ENCODE data around the gene ARL14. TPM values are rescaled to one million over a fixed set of nuclear protein-coding genes. Genes with fewer than 3 reads are reported as not detected.

ARL14 gene
- polyA plus RNA-seq, result 1 to 10 TPM in 2 of 3 donors, under 1 TPM in 1; 0.45 to 7.8 (median 3.3) TPM

DNA sequence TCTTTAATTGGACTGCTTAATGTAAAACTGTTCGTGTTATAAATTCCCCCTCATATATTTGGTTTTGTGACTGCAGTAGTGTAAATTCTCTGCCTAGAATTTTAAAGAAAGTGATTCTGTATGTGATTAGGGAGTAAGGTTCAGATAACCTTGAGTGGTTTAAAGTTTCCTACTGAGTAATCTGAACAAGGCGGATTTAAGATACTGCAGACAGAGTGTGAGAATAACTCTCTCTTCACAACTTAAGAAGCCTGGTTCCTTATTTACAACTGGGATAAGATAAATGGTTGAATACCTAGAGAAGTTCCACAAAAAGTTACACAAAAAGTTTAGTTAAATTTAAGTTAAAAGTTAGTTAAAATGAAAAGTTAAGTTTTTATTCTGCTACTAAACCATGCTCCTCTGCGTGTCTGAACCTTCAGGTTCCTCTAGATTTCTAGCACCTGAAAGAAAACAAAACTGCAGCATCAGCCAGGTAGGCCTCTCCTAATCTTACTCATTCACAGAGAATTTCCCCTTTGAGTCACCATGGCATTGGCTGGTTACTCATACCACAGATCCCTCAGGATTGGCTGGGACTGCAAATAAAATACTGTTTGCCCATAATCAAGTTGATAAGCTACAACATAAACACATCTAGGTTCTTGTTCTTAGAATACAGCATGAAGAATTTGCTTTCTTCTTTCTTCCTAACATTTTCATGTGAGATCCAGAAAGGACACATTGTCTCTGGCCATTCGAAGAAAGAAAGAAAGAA is at the start of gene ARL14:
ARL14 (plus strand) TSS at position 614 of the 757 bp plus-strand sequence. CDS start 187 bp downstream, outside the sequence.
- no peak within 1 kb of the TSS for H3K27ac ChIP-seq (ENCODE audit: low read depth, low read length)
- WGBS, 3 donors, result 58 to 91% (median 86%) methylated on average over 4 of the region's 4 CpGs

DNA sequence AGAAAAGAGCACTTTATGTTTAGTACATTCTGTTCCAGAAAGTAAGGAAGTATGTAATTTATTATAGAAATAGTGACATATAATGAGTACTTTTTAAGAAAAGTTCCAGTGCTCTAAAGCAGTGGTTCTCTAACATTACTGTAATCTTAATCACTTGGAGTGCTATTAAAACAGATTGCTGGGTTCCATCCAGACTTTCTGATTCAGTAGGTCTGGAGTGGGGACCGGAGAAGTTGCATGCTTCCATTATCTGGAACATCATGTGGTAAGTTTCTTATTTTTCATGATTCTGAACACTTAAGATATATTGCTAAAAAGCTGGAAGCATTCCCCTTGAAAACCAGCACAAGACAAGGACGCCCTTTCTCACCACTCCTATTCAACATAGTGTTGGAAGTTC is 47.5 kb upstream of the ARL14 start:
- H3K27ac ChIP-seq (ENCODE audit: low read depth, low read length), result no peak overlapping the region
- 78 to 87% (median 82%) methylated on average over 2 of the region's 2 CpGs for whole genome bisulfite sequencing, 3 donors

DNA sequence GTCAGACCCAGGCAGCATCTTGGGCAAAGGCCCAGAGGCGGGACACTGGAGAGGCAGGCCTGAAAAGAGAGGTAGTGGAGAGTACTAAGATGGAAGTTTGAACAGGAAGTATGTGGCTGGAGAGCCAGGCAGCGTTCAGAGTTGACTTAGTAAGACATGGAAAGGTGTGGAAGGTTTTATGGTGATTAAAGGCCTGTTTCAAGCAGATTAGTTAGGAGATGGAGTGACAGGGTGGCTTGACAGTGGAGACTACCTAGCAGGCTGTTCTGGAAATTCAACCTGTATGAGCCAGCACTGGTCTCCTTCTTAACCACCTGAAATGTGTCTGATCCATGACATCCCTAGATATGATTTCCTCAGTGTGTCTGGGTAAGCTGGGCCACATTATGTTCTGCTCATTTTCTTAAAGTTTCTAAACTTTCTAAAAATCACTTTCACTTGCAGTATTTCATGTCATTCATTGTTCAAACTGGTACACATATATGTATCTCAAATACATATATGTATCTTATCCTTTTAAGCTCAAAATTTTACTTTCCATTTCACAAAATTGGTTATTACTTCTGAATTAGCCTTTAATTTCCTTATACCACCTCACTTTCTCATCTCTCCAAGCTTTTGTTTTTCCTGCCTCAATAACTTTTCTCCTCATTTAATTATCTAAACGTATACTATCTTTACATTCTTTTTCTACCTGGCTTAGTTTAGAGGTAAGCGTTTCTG is 43.4 kb upstream of the ARL14 start:
- 66 to 78% (median 66%) methylated on average over 4 of the region's 4 CpGs for WGBS, 3 donors

DNA sequence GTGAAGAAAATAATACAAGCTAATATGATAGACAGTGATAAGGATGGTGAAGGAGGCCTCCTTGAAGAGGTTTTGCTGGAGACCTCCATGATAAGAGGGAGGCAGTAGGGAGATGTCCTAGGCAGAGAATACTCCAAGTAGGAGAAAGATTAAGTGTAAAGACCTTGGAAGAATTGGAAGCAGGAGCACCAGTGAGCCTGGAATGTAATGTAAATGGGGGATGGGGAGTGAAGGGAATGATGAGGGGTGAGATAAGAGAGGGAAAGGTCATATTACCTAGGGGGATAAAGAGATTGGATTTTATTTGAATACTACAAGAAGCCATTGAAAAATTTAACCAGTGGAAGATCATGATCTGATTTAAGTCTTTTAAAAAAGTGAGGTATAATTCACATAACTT is 41.7 kb upstream of the ARL14 start:
- H3K27ac ChIP-seq (ENCODE audit: low read depth, low read length), result no peak overlapping the region

More for the DNA sequence above, 43.4 kb upstream of the ARL14 start:
- no peak overlapping the region for H3K27ac ChIP-seq (ENCODE audit: low read depth, low read length)

DNA sequence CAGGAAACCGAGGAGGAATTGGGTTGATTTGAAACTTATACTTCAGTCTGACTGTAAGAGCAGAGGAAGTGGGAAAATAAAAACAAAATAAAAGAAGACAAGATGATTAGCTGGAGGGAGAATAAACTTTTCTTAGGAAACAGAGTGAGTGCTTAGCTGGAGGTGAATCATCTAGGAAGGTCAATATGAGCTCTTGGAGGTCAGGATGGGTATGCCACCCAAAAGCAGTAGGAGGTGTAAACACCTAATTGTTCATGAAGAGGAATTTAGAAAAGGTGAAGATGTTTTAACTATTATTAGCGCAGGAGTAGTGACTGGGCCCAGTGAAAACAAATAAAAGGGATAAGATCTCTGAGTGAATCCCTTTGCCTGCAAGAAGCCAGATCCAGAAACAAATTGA is 39.9 kb upstream of the ARL14 start:
- no peak overlapping the region for H3K27ac ChIP-seq (ENCODE audit: low read depth, low read length)
- WGBS, 3 donors, result 82 to 89% (median 84%) methylated on average over 2 of the region's 2 CpGs

DNA sequence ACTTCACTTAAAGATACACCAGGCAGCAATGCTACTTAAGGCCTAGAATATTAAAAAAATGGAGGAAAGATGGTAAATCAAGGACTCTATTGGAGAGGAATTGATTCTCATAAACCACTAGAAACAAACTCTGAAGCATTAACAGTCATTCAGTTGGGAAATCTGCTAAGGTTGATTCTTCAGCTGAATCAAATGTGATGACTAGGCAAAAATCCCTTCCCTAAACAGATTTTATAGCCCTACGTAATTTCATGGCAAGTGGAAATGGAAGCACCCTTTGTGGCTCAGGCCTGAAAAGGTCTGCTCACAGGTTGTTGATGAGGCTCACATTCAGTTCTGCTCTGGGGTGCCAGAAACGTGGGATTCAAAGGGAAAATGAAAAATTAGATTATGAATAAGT is 38.8 kb upstream of the ARL14 start:
- 43 to 67% (median 50%) methylated on average over 2 of the region's 2 CpGs for WGBS, 3 donors
- H3K27ac ChIP-seq (ENCODE audit: low read depth, low read length), result no peak overlapping the region

DNA sequence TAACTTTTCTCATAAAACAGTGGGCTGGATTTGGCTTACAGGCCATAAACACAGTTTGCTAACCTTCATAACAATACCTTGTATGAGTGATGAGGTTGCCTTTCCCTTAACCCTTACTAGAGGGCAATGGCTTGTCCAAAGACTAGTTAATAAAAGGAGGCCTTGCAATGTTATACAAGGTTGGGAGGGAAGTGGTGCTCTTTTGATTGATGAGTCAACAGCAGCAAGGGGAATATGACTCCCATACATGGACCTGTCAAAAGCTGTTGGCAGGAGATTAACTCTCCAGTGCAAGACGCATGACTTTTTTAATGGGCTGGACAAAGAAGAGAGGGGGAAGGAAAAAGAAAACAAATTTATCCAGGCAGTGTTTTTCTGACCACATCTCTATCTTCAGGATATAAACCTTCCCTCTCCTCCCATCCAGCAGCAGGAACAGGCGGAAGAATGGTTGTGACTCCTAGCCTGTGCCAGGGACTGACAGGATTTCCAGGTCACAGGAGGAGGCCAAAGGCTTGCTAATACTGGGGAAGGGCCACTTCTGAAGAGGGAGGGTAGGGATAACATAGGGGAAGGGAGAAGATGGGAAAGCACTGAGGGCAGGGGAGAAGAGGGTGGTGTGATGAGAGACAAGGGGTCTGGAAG is 35.2 kb upstream of the ARL14 start:
- H3K27ac ChIP-seq (ENCODE audit: low read depth, low read length), result no peak overlapping the region
- whole genome bisulfite sequencing, 3 donors, result 63 to 65% (median 63%) methylated on average over 2 of the region's 2 CpGs

DNA sequence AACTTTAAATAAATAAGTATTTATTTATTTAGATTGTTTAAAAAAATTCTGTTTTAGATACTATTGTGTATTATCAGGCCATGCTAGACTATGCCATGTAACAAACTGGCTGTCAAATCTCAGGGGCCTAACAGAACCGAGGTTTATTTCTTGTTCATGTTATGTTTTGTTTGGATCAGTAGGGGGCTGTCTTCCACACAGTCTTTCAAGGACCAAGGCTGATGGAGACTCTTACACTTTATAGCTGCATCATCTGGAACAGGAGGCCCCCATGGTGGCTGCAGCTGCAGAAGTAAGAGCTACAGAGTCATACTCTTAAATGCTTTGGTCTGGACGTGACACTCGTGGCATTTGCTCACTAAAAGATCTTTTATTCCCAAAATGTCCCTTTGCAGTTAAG is 33.0 kb upstream of the ARL14 start:
- no peak overlapping the region for H3K27ac ChIP-seq (ENCODE audit: low read depth, low read length)
- WGBS, 3 donors, result 77 to 86% (median 86%) methylated on average over 3 of the region's 3 CpGs

DNA sequence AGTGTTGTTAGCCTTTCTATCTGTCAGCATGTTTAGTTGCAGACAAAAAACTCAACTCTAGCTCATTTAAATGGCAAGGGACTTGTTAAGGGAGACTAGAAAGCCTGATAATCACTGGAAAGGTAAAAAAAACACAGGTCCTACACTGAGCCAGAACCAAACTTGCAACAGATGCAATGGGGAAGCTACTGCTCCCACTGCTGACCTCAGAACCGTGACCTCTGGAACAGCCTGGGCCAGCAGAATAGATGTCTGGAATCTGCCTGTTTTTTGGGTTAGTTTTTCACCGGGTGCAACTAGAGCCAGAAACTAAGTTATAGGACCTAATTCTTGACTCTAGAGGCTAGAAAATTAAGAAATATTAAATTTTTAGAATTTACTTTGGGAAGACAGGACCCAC is 32.5 kb upstream of the ARL14 start:
- WGBS, 3 donors, result 70 to 90% (median 79%) methylated on average over 2 of the region's 2 CpGs

DNA sequence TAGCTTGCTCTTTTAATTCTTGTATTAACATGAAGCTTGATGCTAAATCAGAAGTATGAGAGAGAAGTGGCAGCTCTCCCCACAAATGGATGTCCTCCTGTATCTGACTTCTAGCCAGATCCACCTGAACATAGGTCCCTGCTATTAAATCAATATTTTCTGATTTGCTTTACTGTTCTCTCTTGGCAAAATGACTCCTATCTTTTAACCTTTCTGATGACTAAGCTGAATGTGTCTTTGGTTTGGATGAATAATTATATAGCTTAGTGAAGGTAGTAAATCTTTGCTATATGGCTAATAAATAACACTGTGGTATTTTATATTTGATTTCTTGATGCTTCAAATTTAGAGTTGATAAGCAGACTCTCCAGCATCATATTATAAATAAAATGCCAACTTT is 28.3 kb upstream of the ARL14 start:
- H3K27ac ChIP-seq (ENCODE audit: low read depth, low read length), result no peak overlapping the region

More for the DNA sequence above, 32.5 kb upstream of the ARL14 start:
- no peak overlapping the region for H3K27ac ChIP-seq (ENCODE audit: low read depth, low read length)

DNA sequence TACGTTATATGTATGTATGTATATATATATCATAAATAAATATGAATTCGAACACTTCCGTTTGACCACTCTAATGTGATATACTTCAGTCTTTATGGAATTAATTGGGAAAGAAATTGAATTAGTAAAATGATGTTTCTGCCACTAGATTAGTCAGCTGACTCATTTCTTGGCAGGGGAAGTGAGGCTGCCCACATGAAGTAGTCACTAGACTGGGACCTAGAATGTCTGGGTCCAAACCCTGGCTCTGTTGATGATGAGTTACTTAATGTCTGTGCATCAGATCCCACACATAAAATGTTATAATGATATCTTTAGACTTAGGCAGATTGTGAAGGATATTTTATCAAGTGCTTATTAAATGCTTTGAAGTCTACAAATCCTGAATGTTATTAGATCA is 27.4 kb upstream of the ARL14 start:
- no peak overlapping the region for H3K27ac ChIP-seq (ENCODE audit: low read depth, low read length)
- WGBS, 3 donors, result 93 to 96% (median 95%) methylated on average over 3 of the region's 3 CpGs

DNA sequence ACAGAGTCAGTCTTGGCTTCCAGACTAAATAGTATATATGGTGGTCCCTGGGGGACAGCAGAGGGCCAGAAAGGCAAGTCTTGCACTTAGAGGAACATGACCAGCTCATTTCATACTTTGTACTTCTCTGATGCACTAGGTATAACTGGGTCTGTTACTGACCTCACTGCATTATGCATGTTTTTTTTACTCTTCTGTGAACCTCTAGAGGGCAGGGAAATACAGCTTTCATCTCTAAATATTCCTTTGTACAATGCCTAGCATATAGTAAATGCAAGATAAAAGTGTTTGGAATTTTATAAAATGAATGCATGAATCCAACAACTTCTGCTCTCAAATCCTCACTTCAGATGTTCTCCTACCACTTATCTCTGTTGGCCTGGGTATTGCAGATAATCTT is 23.4 kb upstream of the ARL14 start:
- no peak overlapping the region for H3K27ac ChIP-seq (ENCODE audit: low read depth, low read length)

DNA sequence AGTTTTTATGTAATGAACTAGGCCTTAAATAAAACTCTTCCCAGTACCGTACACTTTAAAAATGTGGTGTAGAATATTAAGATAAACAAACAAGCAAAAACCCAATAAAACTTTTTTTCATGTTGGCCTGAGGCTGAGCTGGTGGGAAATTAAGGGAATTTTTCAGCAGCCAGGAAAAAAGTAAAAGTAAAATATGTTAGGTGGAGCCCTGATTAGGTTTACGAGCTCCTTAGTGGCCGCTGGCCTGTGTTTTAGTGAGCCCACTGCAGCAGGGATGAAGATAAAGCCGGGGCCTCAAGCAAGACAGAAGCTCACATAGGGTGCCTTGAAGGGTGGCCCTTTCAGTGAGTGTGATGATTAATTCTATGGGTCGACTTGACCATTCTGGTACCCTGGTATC is 16.1 kb upstream of the ARL14 start:
- no peak overlapping the region for H3K27ac ChIP-seq (ENCODE audit: low read depth, low read length)
- 65 to 79% (median 70%) methylated on average over 5 of the region's 5 CpGs for WGBS, 3 donors

DNA sequence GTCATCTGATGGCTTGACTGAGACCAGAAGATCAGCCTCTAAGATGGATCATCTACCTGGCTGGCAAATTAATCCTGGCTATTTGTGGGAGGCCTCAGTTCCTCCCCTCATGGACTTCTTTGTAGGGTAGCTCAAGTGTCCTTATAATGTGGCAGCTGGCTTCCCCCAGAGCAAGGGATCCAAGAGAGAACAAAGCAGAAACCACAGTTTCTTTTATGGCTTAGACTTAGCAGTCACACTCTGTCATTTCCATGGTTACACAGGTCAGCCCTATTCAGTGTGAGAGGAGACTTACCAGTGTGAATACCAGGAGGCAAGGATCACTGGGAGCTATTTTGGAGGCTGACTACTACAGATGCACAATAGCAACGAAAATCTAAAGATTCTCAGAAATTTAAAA is 15.3 kb upstream of the ARL14 start:
- no peak overlapping the region for H3K27ac ChIP-seq (ENCODE audit: low read depth, low read length)
- WGBS, 3 donors, result 49 to 76% (median 68%) methylated on average over 1 of the region's 1 CpG

DNA sequence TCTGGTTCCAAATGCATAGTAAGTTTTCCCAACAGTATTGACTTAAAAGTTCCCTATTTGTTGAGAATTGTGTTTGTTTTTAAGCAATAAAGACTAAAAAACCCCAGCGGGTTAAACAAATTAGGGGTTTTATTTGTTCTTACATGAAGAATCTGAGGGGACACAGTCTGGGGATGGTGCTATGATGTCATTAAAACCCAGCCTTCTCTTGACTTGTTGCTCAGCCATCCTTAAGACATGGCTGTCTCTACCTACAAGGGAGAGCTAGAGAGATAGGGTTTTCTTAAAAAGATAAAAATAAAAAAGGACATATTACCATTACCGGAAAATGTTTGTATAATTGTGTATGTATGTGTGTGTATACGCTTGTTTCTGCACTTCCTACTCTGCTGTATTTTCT is 11.7 kb upstream of the ARL14 start:
- H3K27ac ChIP-seq (ENCODE audit: low read depth, low read length), result no peak overlapping the region
- WGBS, 3 donors, result 94 to 98% (median 95%) methylated on average over 3 of the region's 3 CpGs

DNA sequence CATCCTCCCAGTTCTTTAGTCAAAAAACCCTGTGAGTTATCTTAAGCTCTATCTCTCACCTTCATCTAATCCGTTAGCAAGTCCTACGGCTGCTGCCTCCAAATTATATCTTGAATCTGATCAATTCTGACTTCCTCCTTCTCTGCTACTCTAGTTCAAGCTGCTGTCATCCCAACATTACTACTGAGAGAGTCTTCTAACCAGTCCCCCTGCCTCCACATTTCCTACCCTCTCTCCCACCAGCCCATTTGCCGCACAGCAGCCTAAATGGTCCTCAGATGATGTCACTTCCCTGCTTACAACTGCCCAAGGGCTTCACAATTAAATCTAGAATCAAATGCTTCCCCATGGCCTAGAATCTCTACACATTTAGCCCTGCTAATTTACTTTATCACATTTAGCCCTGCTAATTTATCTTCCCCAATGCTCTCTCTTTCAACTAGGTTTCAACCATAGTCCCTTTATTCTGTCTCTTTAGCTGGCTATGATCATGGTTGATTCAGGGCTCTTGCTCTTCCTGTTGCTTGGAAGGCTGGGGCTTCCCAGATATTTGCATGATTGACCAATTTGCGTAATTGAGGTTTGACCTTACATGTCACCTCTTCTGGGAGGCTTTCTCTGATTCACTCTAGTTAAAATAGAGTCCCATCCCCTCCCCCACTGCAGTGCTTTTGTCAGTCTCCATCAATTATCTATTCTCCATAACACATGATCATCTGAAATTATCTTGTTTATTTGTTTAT is 11.0 kb upstream of the ARL14 start:
- 62 to 85% (median 67%) methylated on average over 4 of the region's 4 CpGs for WGBS, 3 donors
- no peak overlapping the region for H3K27ac ChIP-seq (ENCODE audit: low read depth, low read length)

DNA sequence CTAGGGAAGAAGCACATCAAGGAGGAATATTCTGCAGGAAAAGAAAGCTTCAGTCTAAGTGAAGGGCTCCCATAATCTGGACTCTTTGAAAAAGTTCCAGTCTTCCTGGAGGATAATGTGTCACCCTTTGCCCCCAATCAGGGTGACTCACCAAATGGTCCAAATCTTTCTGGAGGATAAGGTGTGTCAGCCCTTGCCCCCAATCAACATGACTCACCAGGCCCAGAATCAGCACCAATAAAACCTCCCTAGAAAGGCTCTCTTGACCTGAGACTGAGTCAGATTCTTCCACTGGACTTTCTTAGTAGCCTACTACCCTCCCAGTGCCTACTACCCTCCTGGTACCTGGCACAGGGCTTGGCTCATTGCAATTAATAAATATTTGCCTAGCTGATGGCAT is 9.5 kb upstream of the ARL14 start:
- no peak overlapping the region for H3K27ac ChIP-seq (ENCODE audit: low read depth, low read length)

DNA sequence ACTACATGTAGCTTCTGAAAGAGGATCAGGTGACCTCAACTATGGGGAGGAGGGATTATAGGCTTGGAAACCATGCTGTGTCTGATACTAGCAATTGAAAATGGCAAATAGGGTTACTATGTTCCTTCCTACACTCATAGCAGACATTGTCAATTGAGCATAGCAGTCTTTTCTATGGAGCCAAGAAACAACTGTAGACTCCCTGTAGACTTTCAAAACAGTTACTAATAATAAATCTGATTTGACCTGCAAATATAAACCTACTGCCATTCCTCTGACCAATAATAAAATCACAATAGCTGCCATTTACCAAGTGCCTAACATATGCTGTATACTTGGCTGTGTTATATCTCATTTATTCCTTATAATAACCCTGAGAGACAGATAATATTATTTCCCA is 8.5 kb upstream of the ARL14 start:
- H3K27ac ChIP-seq (ENCODE audit: low read depth, low read length), result no peak overlapping the region

DNA sequence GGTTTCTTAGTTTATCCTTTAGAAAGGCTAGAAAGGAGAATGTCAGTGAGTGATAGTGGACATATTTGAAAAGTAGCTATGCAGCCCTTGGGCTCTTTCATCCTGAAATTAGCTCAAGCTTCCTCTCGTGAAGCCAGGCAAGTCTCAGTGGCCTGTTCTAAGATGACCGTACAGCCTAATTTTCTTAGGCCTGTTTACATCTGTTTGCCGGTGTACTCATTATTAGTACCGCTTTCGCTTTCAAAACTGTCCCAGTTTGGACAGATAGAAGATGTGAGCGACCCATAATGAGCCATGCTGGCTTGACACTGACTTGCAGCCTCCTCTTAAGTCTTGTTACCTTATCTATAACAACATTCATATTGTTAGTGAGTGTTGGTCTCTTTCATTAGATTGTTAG is 5.7 kb upstream of the ARL14 start:
- 76 to 87% (median 84%) methylated on average over 6 of the region's 6 CpGs for WGBS, 3 donors
- no peak overlapping the region for H3K27ac ChIP-seq (ENCODE audit: low read depth, low read length)

All from adipose tissue (tissue), 3 donors.